WTC11 (cell line): ENCODE data around the gene QRFPR. TPM values are rescaled to one million over a fixed set of nuclear protein-coding genes. Genes with fewer than 3 reads are reported as not detected.

Source experiments
- ATAC-seq: fragments of 200-7000 bp; cut with Tn5 transposase; 2 replicates; pipeline ENCODE4 v1.10.0; 2021; ENCODE audit warnings: mild to moderate bottlenecking, moderate library complexity
- CTCF ChIA-PET: fragments of 300-600 bp; sonication (Branson Sonifier 250); formaldehyde crosslinking; loops from one replicate; lab custom pipeline; 2021; ENCODE audit warnings: antibody characterized with exemption; lab: Charles Lee
- POLR2A ChIA-PET: fragments of 350-600 bp; sonication (Branson Sonifier 250); formaldehyde crosslinking; loops from one replicate; lab custom pipeline; 2021; ENCODE audit warnings: antibody characterized with exemption; lab: Charles Lee
- DNase-seq: peaks from one replicate; pipeline ENCODE4 v3.0.0; 2021; ENCODE audit warnings: low spot score
- H3K27ac Mint-ChIP-seq: 2 replicates; pipeline ENCODE4 v1.8.0; 2021; ENCODE audit warnings: mixed read lengths
- H3K27me3 Mint-ChIP-seq: 2 replicates; pipeline ENCODE4 v1.8.0; 2021; ENCODE audit warnings: low read depth, mild to moderate bottlenecking, moderate library complexity, mixed read lengths
- H3K36me3 Mint-ChIP-seq: 2 replicates; pipeline ENCODE4 v1.8.0; 2021; ENCODE audit warnings: mixed read lengths
- H3K4me1 Mint-ChIP-seq: 2 replicates; pipeline ENCODE4 v1.8.0; 2022; ENCODE audit warnings: mixed read lengths
- H3K4me3 Mint-ChIP-seq: 2 replicates; pipeline ENCODE4 v1.8.0; 2021; ENCODE audit warnings: mild to moderate bottlenecking, moderate library complexity, mixed read lengths
- H3K9me3 Mint-ChIP-seq: 2 replicates; pipeline ENCODE4 v1.8.0; 2021; ENCODE audit warnings: mixed read lengths
- CREB1 ChIP-seq: sonication (generic); formaldehyde crosslinking; IDR thresholded peaks from 2 replicates; pipeline ENCODE4 v1.8.0; 2023; ENCODE audit warnings: mild to moderate bottlenecking, missing genetic modification reagents
- CTCF ChIP-seq: fragments of 200-600 bp; IDR thresholded peaks from 2 replicates; pipeline ENCODE4 v1.8.0; 2022; ENCODE audit warnings: antibody characterized with exemption
- FOXP1 ChIP-seq: sonication (generic); formaldehyde crosslinking; IDR thresholded peaks from 2 replicates; pipeline ENCODE4 v1.8.0; 2022; ENCODE audit warnings: missing genetic modification reagents, mild to moderate bottlenecking, moderate library complexity, borderline replicate concordance
- GTF2I ChIP-seq: fragments of 250-450 bp; sonication (Bioruptor Pico); conservative IDR thresholded peaks from 2 replicates; pipeline ENCODE4 v1.4.0; 2021; ENCODE audit warnings: mild to moderate bottlenecking
- IRF2 ChIP-seq: sonication (generic); formaldehyde crosslinking; IDR thresholded peaks from 2 replicates; pipeline ENCODE4 v1.8.0; 2022; ENCODE audit warnings: low read depth, missing genetic modification reagents, borderline replicate concordance
- JAZF1 ChIP-seq: fragments of 250-450 bp; sonication (Bioruptor Pico); IDR thresholded peaks from 2 replicates; pipeline ENCODE4 v1.9.0; 2021; ENCODE audit warnings: moderate library complexity, mild to moderate bottlenecking, inconsistent platforms
- MAX ChIP-seq: sonication (generic); formaldehyde crosslinking; IDR thresholded peaks from 2 replicates; pipeline ENCODE4 v1.8.0; 2022; ENCODE audit warnings: mild to moderate bottlenecking, missing genetic modification reagents
- MYBL2 ChIP-seq: sonication (generic); formaldehyde crosslinking; IDR thresholded peaks from 2 replicates; pipeline ENCODE4 v1.8.1; 2023; ENCODE audit warnings: mild to moderate bottlenecking, moderate library complexity, missing genetic modification reagents
- NFATC4 ChIP-seq: fragments of 250-450 bp; sonication (Bioruptor Pico); IDR thresholded peaks from 2 replicates; pipeline ENCODE4 v1.9.0; 2021; ENCODE audit warnings: mild to moderate bottlenecking
- NFYB ChIP-seq: sonication (generic); formaldehyde crosslinking; conservative IDR thresholded peaks from 2 replicates; pipeline ENCODE4 v1.8.0; 2022; ENCODE audit warnings: low read depth, missing genetic modification reagents
- NR3C1 ChIP-seq: sonication (generic); formaldehyde crosslinking; conservative IDR thresholded peaks from 2 replicates; pipeline ENCODE4 v1.8.1; 2023; ENCODE audit warnings: low read depth, mild to moderate bottlenecking, missing genetic modification reagents
- PRRX2 ChIP-seq: fragments of 250-450 bp; sonication (Bioruptor Pico); IDR thresholded peaks from 2 replicates; pipeline ENCODE4 v1.8.0; 2021; ENCODE audit warnings: mild to moderate bottlenecking
- RORB ChIP-seq: fragments of 250-450 bp; sonication (Bioruptor Pico); IDR thresholded peaks from 2 replicates; pipeline ENCODE4 v1.9.0; 2021; ENCODE audit warnings: mild to moderate bottlenecking
- SOX15 ChIP-seq: fragments of 250-450 bp; sonication (Bioruptor Pico); IDR thresholded peaks from 2 replicates; pipeline ENCODE4 v1.9.0; 2021; ENCODE audit warnings: mild to moderate bottlenecking
- TCF7 ChIP-seq: sonication (generic); formaldehyde crosslinking; IDR thresholded peaks from 2 replicates; pipeline ENCODE4 v1.8.0; 2022; ENCODE audit warnings: mild to moderate bottlenecking, low read depth, missing genetic modification reagents, moderate library complexity
- TEAD4 ChIP-seq: sonication (generic); formaldehyde crosslinking; IDR thresholded peaks from 2 replicates; pipeline ENCODE4 v1.8.0; 2022; ENCODE audit warnings: mild to moderate bottlenecking, missing genetic modification reagents
- USF1 ChIP-seq: sonication (generic); formaldehyde crosslinking; IDR thresholded peaks from 2 replicates; pipeline ENCODE4 v1.8.0; 2022; ENCODE audit warnings: mild to moderate bottlenecking, missing genetic modification reagents
- ZBTB43 ChIP-seq: sonication (generic); formaldehyde crosslinking; IDR thresholded peaks from 2 replicates; pipeline ENCODE4 v1.8.1; 2023; ENCODE audit warnings: mild to moderate bottlenecking, missing genetic modification reagents
- ZNF219 ChIP-seq: sonication (generic); formaldehyde crosslinking; IDR thresholded peaks from 2 replicates; pipeline ENCODE4 v1.8.0; 2023; ENCODE audit warnings: missing genetic modification reagents, mild to moderate bottlenecking, borderline replicate concordance
- ZNF281 ChIP-seq: sonication (generic); formaldehyde crosslinking; IDR thresholded peaks from 2 replicates; pipeline ENCODE4 v1.8.0; 2023; ENCODE audit warnings: mild to moderate bottlenecking, missing genetic modification reagents
- ZNF425 ChIP-seq: fragments of 250-450 bp; sonication (Bioruptor Pico); conservative IDR thresholded peaks from 2 replicates; pipeline ENCODE4 v1.9.0; 2021; ENCODE audit warnings: mild to moderate bottlenecking
- ZSCAN18 ChIP-seq: fragments of 250-450 bp; sonication (Bioruptor Pico); IDR thresholded peaks from 2 replicates; pipeline ENCODE4 v2.1.2; 2022; ENCODE audit warnings: mild to moderate bottlenecking, moderate library complexity
- total RNA-seq: library from RNA; stranded (reverse); gene quantifications from 3 replicates; pipeline ENCODE4 v1.2.3, GENCODE V29; 2021

The QRFPR gene
- total RNA-seq, 1 experiment from 2014 or later, result 0.68 TPM

GRCh38 chr4:121324331-121324730 is 56.5 kb downstream of the QRFPR start (continued):
- TF ChIP-seq ZSCAN18 (CRISPR knock-in tag), result no peak
- no peak for TF ChIP-seq FOXP1
- no peak for TF ChIP-seq ZBTB43
- TF ChIP-seq ZNF281 (CRISPR knock-in tag), result no peak
- TF ChIP-seq JAZF1, result no peak
- TF ChIP-seq PRRX2 (CRISPR knock-in tag), result no peak
- TF ChIP-seq ZNF219, result no peak

- H3K27me3 Mint-ChIP-seq, result no peaks in the 10 kb centered on the region
- peaks cover 3% of the 10 kb centered on the region; the same call in 1 of the 2 replicates for H3K36me3 Mint-ChIP-seq
- H3K27ac Mint-ChIP-seq, result no peak overlapping the region
- ATAC-seq (no peak), DNase-seq (no peak)
- CTCF ChIA-PET, result no interaction called here
- POLR2A ChIA-PET, result no interaction called here
- peaks cover 7% of the 10 kb centered on the region for H3K9me3 Mint-ChIP-seq
- H3K4me1 Mint-ChIP-seq, result 0 out of 2 replicates have a peak, but pooled peaks cover under 1% of the 10 kb centered on the region
- no peak overlapping the region for H3K4me3 Mint-ChIP-seq
- TF ChIP-seq SOX15 (CRISPR knock-in tag) (no peak), MAX (CRISPR knock-in tag) (no peak), RORB (CRISPR knock-in tag) (no peak), NR3C1 (no peak), ZNF425 (CRISPR knock-in tag) (no peak)
Measured at GRCh38 chr4:121321466-121321865, 59.4 kb downstream of the QRFPR start.

GRCh38 chr4:121316091-121316490 is 64.7 kb downstream of the QRFPR start:
- peaks cover 7% of the 10 kb centered on the region for H3K9me3 Mint-ChIP-seq
- H3K36me3 Mint-ChIP-seq, result peaks cover 3% of the 10 kb centered on the region; the same call in 1 of the 2 replicates
- DNase-seq (no peak), ATAC-seq (no peak)
- H3K27me3 Mint-ChIP-seq, result no peaks in the 10 kb centered on the region
- ChIA-PET CTCF (no interaction called here), POLR2A (no interaction called here)
- H3K4me1 Mint-ChIP-seq, result no peaks in the 10 kb centered on the region
- no peak overlapping the region for H3K4me3 Mint-ChIP-seq
- no peak overlapping the region for H3K27ac Mint-ChIP-seq
- TF ChIP-seq IRF2 (CRISPR knock-in tag) (no peak), NFYB (CRISPR knock-in tag) (no peak), TEAD4 (no peak), MYBL2 (CRISPR knock-in tag) (no peak), GTF2I (CRISPR knock-in tag) (no peak), CREB1 (CRISPR knock-in tag) (no peak), USF1 (CRISPR knock-in tag) (no peak), NFATC4 (CRISPR knock-in tag) (no peak), TCF7 (CRISPR knock-in tag) (no peak), CTCF (no peak)
